Kidney (tissue), 14 donors: ENCODE measurements around the gene HSD11B2. TPM values are rescaled to one million over a fixed set of nuclear protein-coding genes. Genes with fewer than 3 reads are reported as not detected.

Source experiments
- DNase-seq, 5 donors: peaks; one replicate each; pipeline ENCODE4 v3.0.0-alpha.2; 2013 to 2020
- FAIRE-seq: peaks from 2 replicates; lab custom pipeline; 2012; peaks lifted over from hg19 to GRCh38; lab: Jason Lieb, UNC
- H3K27ac ChIP-seq, 2 donors: one replicate each; pipeline ENCODE4 v1.7.0; 2013; ENCODE audit warnings: low read depth in 2 of 2, low read length in 2 of 2, inconsistent platforms in 1 of 2
- H3K27me3 ChIP-seq: one replicate; pipeline ENCODE4 v1.7.1; 2013; ENCODE audit warnings: low read length, inconsistent platforms; ENCODE audit not compliant: control insufficient read depth, insufficient read depth
- H3K36me3 ChIP-seq, 3 donors: one replicate each; pipeline versions ENCODE4 v1.7.0 to v1.7.1; 2013; ENCODE audit warnings: low read length in 3 of 3, control low read depth in 1 of 3, inconsistent platforms in 1 of 3; ENCODE audit not compliant: insufficient read depth in 3 of 3, control insufficient read depth in 2 of 3
- H3K4me1 ChIP-seq, 3 donors: one replicate each; pipeline versions ENCODE4 v1.7.0 to v1.7.1; 2013; ENCODE audit warnings: low read length in 3 of 3, inconsistent platforms in 1 of 3, low read depth in 1 of 3; ENCODE audit not compliant: control insufficient read depth in 2 of 3, insufficient read depth in 2 of 3
- H3K4me3 ChIP-seq, 3 donors: one replicate each; pipeline versions ENCODE4 v1.7.0 to v1.8.1; 2013; ENCODE audit warnings: low read length in 3 of 3, control low read depth in 1 of 3, inconsistent platforms in 1 of 3
- H3K9ac ChIP-seq, 3 donors: one replicate each; pipeline versions ENCODE4 v1.7.0 to v1.7.1; 2013; ENCODE audit warnings: low read length in 3 of 3, control low read depth in 1 of 3, inconsistent platforms in 1 of 3
- H3K9me3 ChIP-seq, 3 donors: one replicate each; pipeline versions ENCODE4 v1.7.0 to v1.7.1; 2013; ENCODE audit warnings: low read length in 3 of 3, control low read depth in 1 of 3, inconsistent platforms in 1 of 3; ENCODE audit not compliant: control insufficient read depth in 2 of 3, insufficient read depth in 1 of 3
- intact Hi-C: fragments of 100-400 bp; cut with DNase I; formaldehyde crosslinking; loops from one replicate; pipeline ENCODE4 v1.11.1; 2022
- polyA plus RNA-seq: library from polyadenylated mRNA; stranded (reverse); fragments of 350-450 nt; fragmentation: Illumina TruSeq; extraction: RNeasy Lipid Tissue Mini Kit (QIAGEN cat#74804); gene quantifications from one replicate; pipeline ENCODE4 v1.2.3, GENCODE V29; 2014; ENCODE audit warnings: low read depth, low replicate concordance; ENCODE audit not compliant: insufficient read depth
- total RNA-seq: library from RNA; stranded (reverse); fragmentation: NEBNext Ultra II Directional; extraction: Animal tissue kit (Norgen Biotek cat#: 25700); gene quantifications from one replicate; pipeline ENCODE4 v1.2.1, GENCODE V29; 2021
- TF ChIP-seq, protein P1 (sequence below): IDR thresholded peaks from 3 replicates; pipeline ENCODE4 v1.5.1; 2012; ENCODE audit warnings: mild to moderate bottlenecking, moderate library complexity, borderline replicate concordance; ENCODE audit not compliant: insufficient read depth; ENCODE audit errors: extremely low read depth
- donor health status: control.
- donor health status: control.
- donor health status: control.
- donor health status: control.
- donor health status: control.
- donor health status: DM: yes; HTN: yes; CAD: no.
- donor health status: Normal renal cell carcinoma (clear cell type).

The HSD11B2 gene
- total and polyA plus RNA-seq, 2 donors from 2014 or later = 139 to 1,022 TPM

DNA sequence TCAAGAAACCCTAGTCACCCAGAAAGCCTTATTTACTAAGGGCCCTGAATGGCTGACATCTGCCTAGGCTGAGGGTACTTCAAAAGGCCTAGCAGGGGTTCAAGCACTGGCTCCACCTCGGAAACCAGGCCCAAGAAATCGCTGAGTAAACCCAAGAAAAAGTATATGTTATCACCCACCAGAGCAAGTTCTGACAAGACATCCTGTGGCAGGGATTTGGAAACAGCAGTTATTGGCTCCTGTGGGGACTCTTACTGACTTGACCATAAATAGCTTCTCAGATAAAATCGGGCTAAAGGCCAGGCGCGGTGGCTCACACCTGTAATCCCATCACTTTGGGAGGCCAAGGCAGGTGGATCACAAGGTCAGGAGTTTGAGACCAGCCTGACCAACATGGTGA is 37.8 kb downstream of the HSD11B2 start:
- Histone ChIP-seq H3K9ac (no peak overlapping the region), H3K9me3 (no peaks in the 10 kb centered on the region), H3K27me3 (no peaks in the 10 kb centered on the region), H3K27ac (no peak overlapping the region), H3K4me1 (peaks cover 0 to 26% (median 15%) of the 10 kb centered on the region in 3 donors), H3K4me3 (no peak overlapping the region), H3K36me3 (no peaks in the 10 kb centered on the region)
- FAIRE-seq (no peak), DNase-seq (peak in 1 of 5 donors; percentile 10)
- intact Hi-C loops = loop anchor here (5.0 kb wide), 1 partner anchor 41 kb away; no protein-coding TSS in a partner anchor
- TF ChIP-seq, protein P1, sequence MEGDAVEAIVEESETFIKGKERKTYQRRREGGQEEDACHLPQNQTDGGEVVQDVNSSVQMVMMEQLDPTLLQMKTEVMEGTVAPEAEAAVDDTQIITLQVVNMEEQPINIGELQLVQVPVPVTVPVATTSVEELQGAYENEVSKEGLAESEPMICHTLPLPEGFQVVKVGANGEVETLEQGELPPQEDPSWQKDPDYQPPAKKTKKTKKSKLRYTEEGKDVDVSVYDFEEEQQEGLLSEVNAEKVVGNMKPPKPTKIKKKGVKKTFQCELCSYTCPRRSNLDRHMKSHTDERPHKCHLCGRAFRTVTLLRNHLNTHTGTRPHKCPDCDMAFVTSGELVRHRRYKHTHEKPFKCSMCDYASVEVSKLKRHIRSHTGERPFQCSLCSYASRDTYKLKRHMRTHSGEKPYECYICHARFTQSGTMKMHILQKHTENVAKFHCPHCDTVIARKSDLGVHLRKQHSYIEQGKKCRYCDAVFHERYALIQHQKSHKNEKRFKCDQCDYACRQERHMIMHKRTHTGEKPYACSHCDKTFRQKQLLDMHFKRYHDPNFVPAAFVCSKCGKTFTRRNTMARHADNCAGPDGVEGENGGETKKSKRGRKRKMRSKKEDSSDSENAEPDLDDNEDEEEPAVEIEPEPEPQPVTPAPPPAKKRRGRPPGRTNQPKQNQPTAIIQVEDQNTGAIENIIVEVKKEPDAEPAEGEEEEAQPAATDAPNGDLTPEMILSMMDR = no peak

DNA sequence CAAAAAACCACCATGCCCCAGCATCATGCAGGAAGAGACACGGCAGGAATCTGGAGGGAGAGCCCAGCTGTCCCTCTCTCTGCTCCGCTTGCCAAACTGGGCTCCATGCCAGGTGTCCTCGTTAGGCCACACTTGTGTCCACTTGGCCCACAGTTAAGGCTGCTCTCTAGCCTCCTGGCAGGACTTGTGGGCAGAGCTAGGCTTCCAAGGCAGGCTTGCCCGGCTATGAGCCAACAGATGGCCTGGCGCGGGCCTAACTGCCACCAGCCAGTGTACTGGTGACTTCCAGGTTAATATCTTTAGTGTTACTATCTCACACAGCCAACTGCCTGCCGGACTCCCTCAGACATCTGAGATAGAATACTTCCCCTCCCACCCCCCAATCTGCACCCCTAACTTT is 39.4 kb downstream of the HSD11B2 start:
- no peak overlapping the region for H3K27ac ChIP-seq
- intact Hi-C loops = loop anchor here (10.0 kb wide), 1 partner anchor 216 kb away; no protein-coding TSS in a partner anchor
- peak in 1 of 5 donors; percentile 92 for DNase-seq

DNA sequence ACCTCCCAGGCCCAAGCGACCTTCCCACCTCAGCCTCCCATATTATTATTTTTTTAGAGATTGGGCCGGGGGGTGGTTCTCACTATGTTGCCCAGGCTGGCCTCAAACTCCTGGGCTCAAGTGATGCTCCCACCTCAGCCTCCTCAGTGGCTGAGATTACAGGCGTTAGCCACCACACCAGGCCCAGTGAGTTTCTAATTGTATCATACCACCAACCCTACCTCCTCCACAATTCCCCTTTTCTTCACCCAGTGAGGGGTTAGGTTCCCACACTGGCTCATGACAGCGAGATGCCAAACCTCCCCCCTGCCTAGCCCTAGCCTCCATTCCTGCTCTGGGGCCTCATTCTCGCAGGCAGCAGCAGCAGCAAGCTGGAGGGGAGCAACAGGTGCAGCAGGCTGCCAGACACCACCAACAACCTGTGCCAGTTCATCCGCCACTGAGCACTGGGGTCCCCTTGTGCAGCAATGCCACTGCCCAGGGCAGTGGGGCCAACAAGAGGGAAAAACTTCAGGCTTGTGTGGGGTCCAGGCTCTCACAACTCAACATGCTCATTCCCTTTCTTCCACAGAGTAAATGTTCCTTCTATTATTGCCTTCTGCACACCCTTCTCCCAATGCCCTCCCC is 41.0 kb downstream of the HSD11B2 start:
- DNase-seq (no peak), FAIRE-seq (no peak)
- intact Hi-C loops = loop anchor here (10.0 kb wide), 1 partner anchor 217 kb away; no protein-coding TSS in a partner anchor
- Histone ChIP-seq H3K9ac (no peak overlapping the region), H3K27me3 (no peaks in the 10 kb centered on the region), H3K27ac (no peak overlapping the region), H3K36me3 (no peaks in the 10 kb centered on the region), H3K9me3 (no peaks in the 10 kb centered on the region), H3K4me3 (no peak overlapping the region), H3K4me1 (peaks cover 0 to 14% (median 12%) of the 10 kb centered on the region in 3 donors)
- TF ChIP-seq, protein P1 = no peak

More for the DNA sequence above, 39.4 kb downstream of the HSD11B2 start:
- TF ChIP-seq, protein P1 = no peak
- H3K36me3 ChIP-seq = no peaks in the 10 kb centered on the region
- peaks cover 0 to 17% (median 17%) of the 10 kb centered on the region in 3 donors for H3K4me1 ChIP-seq
- FAIRE-seq = no peak
- no peak overlapping the region for H3K4me3 ChIP-seq
- H3K9ac ChIP-seq = no peak overlapping the region
- H3K9me3 ChIP-seq = no peaks in the 10 kb centered on the region
- H3K27me3 ChIP-seq = no peaks in the 10 kb centered on the region
